Fibroblast of skin of right biceps (primary cell): ENCODE data around the gene DAB2IP.

Source experiments
- DNase-seq: peaks from one replicate; pipeline ENCODE4 v3.0.0-alpha.2; 2013

The DAB2IP gene

DNA sequence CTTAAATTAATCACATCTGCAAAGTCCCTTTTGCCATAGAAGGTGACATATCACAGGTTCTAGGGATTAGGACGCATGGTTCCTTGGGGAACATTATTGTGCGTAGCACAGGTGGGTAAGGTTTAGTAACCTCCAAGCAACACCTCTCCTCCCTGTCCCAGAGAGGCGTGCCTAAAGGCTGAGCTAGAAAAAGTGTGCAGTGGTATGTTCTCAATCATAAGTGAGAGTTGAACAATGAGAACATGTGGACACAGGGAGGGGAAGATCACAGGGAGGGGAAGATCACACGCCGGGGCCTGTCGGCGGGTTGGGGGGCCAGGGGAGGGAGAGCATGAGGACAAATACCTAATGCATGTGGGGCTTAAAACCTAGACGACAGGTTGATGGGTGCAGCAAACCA lies 14.9 kb downstream of the DAB2IP start:
- DNase-seq: no peak

GRCh38 chr9:121667214-121667613 lies 15.8 kb downstream of the DAB2IP start:
- DNase-seq: no peak

GRCh38 chr9:121667890-121668289 lies 16.5 kb downstream of the DAB2IP start:
- no peak for DNase-seq

GRCh38 chr9:121670431-121670830 lies 19.0 kb downstream of the DAB2IP start:
- peak; percentile 63 for DNase-seq

GRCh38 chr9:121671612-121672155 lies 20.2 kb downstream of the DAB2IP start:
- DNase-seq: no peak

DNA sequence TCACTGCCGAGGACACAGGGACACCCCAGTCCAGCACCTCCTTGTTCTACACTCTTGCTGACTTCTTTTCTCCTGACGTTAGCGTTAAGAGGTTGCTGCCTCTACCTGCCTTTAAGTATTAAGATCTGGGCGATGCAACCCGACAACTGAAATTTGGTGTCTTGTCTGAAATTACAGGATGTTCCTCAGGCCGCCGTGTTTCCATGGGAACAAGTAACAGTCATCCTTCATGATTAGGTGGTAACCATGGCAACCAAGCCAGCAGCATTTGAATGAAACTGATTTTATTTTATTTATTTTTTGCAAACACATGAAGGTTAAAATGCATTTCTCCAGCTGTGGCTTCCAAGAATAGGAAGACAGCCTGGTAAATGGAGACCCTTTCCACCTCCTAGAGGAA lies 20.8 kb downstream of the DAB2IP start:
- DNase-seq: peak; percentile 50

DNA sequence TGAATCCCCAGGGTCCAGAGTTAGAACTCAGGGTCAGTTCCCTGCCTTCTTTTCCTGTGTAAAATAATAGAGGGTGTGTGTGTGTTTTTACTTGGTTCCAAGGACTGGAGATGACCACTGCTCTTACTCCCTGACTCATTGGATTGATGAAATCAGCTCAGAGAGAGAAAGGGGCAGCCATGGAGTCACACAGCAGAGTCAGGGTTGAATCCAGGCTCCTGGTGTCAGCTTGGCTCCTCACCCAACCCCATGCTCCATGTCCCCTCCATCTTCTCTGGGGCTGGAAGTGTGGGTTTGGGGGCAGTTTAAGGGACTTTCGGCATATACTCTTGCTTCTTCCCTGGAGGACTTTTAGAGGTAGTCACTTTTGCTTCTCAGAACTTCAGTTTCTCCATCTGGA lies 21.6 kb downstream of the DAB2IP start:
- DNase-seq: no peak

DNA sequence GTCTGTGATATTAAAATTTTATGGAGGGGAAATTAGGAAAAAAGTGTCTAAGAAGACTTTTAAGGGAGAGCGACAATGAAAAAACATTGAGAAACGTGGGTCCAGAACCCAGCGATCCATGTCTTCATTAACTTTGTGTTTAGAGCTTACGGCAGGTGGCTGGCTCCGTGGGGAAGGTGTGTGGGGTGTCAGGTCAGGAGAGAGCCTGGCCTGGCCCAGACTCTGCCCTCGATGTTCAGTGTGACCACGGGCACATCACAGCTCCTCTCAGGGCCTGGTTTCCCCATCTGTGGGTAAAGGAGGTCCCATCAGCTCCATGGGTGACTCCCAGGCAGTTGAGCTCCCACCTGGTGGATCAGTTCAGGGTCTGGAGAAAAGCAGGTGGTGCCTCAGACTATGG lies 22.1 kb downstream of the DAB2IP start:
- DNase-seq: no peak

GRCh38 chr9:121674017-121674416 lies 22.6 kb downstream of the DAB2IP start:
- DNase-seq: no peak

- DNase-seq: peak; percentile 84
These were observed 23.5 kb downstream of the DAB2IP start for GRCh38 chr9:121674952-121675351.

DNA sequence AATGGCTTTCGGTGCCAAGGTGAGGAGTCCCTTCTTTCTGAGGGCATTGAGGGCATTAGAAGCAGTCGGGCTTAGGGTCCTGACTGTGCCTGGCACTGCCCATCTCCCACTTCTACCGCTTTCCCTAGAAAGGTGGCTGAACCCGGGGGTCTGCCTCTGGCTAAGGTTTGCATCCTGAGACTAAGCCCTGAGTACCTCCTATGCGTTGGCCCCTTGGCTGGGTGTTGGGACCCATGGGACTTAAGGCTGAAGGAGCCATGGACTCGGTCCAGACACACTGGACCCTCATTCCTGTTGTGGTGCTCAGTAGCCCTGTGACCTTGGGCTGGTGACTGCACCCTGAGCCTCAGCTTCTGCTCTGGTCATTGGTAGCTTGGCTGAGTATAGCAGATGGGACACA lies 23.9 kb downstream of the DAB2IP start:
- no peak for DNase-seq

DNA sequence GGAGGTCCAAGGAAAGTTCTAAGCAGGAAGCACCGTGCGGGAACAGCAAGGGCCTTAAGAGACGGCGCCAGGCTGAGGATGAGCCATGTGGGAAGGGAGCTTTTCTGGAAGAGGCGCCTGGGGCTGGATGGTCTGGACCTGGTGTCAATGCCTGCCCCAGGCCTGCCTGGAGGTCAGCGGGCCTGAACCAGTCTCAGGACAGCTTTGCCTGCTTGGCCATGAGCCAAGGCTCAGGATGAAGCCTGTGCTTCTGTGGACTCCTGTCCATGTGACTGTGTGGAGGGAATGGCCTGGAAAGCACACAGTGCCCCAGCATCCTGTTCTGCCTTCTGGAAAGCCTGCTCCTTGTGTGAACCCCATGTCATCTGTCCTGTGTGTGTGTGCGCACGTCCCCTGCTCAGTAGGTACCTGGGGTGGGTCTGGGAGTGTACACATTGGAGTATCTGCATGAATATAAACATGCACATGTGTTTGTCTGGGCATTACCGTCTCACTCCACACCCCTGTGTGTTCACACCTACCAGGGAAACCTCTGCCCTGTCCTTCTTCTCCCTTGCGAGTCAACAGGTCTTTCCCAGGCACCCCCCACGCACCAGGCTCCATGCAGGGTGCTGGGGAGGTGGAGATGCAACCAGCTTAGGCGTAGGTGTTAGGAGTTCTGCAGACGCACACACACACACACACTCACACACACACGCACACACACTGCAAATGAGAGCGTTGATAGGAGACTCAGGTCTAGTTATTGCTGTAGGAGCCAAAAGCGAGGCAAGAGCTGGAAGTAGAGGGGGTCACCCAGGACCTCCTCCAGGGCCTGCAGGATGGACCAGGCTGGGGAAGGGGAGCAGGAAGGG lies 24.8 kb downstream of the DAB2IP start:
- DNase-seq: peak; percentile 19

DNA sequence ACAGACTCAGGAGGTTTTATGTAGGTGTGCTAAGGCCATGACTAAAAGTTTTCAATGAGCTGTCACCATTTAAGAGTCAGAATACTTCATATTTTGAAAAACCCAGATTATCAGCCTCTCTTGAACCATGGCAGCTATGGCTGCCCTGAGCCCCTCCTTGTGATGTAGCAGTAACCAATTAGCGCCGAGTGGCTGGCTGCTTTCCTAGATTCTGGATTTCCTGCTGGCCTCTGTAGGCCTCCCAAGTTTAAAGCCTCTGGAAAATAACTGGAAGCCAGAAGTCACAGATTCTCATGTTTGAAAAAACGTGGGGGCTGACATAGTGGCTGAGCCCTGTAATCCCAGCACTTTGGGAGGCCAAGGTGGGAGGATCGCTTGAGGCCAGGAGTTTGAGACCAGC lies 25.5 kb downstream of the DAB2IP start:
- peak; percentile 43 for DNase-seq

- no peak for DNase-seq
These were observed 27.1 kb downstream of the DAB2IP start for GRCh38 chr9:121678501-121679022.

DNA sequence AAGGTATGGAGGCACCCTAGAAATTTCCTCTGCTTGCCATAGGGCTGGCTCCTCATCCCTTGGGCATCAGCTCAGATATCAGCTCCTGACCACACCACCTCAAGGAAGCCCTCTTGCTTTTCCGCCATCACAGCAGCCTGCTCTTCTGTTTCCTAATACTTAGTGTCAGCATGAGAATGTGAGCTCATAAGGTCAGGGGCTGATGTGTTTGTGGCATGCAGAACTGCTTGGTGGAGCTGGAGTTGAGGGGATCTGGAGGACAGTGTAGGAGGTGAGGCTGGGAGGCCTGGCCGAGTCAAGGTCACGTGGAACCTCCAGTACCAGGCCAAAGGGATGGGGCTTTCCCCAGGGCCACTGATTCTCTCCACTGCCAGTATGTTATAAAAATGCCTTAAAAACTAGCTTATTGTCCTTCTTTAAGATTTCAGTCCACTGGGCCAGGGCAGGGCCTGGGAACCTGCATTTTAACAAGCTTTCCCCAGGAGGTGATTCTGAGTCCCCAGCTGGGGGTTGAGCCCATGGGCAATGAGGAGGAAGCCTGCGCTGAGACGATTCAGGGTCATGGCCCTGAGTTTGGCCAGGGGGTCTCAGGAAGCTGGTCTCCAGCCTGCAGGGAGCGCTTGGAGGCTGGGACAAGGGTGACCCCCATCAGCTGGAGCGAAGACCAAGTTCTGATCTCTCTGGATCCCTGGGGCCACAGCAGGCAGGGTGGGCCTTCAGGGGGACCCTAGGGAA lies 28.6 kb downstream of the DAB2IP start:
- DNase-seq: no peak

GRCh38 chr9:121681404-121681803 lies 30.0 kb downstream of the DAB2IP start:
- DNase-seq: no peak

- no peak for DNase-seq
These were observed 30.8 kb downstream of the DAB2IP start for GRCh38 chr9:121682201-121682600.

- DNase-seq: no peak
These were observed 31.6 kb downstream of the DAB2IP start for GRCh38 chr9:121682926-121683515.

GRCh38 chr9:121683652-121684051 lies 32.2 kb downstream of the DAB2IP start:
- DNase-seq: no peak

DNA sequence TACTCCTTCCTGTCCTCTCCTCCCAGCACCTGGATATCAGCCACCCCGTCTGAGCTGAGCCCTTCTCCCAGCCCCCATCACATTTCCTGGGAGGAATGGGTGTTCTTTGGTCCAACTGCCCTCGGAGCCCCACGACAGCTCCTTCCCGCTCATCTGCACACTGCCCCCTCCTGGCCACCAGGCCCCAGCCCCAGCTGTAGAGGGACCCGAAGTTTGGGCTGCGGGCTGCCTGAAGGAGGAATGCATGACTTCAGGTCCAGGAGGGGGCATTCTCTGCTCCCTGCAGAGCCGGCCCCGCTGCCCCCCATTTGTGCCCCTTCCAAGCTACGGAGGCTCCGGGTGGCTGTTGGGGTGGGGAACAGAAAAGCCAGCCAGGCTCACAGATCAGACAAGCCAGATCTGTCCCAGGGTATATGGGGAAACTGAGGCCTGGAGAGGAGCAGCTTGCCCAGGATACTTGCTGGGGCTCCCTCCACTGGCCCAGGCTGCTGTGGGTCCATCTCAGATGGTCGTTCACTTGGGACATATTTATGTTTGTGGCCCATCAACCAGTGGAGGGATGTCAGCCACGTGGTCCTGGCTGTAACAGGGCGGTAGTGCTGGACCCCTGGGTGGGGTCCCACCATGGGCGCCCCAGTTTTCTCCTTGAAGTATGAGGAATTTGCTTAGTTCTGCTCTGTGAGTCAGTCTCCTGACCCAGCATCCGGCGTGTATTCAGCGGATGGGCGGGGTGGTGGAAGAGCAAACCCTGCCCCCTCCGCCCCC lies 33.1 kb downstream of the DAB2IP start:
- DNase-seq: peak; percentile 30

GRCh38 chr9:121685146-121685794 lies 33.8 kb downstream of the DAB2IP start:
- no peak for DNase-seq

DNA sequence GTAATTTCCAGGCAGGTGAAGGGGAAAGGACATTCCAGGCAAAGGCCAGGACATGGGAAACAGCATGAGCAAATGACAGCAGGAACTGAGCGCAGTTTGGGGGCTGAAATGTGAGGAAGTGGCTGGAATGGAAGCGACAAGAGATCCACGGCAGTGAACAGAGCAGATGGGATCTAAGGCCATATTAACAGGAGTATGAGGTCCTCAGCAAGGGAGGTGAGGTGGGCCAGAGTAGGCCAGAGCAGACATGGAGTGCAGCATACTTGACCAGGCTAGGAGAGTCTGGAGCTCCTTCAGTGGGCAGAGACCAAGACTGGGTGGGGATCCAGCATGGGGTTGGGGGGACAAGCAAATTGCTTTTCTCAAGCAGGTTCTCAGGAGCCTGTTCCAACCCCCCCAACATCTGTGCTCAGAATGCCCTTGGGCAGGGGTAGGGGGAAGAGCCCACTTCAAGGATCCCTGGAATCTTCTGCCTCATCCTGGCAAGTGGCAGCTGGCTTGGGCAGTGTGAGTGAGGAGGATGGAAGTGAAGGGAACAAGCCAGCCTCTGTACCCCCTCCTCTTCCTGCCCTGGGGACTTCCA lies 34.5 kb downstream of the DAB2IP start:
- no peak for DNase-seq
